Measurements from ENCODE around the gene STMN3.

DNA sequence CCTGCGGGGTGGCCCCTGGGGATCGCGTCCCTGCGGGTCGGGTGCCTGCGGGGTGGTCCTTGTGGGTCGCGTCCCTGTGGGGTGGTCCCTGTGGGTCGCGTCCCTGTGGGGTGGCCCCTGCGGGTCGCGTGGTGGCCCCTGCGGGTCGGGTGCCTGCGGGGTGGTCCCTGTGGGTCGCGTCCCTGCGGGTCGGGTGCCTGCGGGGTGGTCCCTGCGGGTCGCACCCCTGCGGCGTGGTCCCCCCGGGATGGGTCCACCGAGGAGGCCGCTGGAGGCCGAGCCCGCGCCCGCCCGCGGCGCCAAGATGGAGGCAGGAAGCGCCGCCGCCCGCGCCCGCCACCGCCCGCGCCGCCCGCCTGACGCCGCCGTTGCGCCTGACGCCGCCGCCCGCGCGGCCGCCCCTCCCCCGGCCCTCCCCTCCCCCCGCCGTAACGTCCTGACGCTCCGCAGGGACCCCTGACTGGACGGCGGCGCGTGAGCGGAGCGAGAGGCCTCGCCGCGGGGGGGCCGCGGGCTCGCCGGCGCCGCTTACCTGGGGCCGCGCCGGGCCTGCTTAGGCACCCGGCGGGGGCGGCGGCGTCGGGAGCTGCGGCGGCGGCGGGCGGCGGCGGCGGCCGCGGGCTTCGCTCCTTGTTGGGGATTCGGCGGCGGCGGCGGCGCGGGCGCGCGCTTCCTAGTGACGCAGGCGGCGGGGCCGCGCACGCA lies 26.6 kb downstream of the STMN3 start, which contains the start of gene GMEB2:
- TF ChIP-seq, protein P1, sequence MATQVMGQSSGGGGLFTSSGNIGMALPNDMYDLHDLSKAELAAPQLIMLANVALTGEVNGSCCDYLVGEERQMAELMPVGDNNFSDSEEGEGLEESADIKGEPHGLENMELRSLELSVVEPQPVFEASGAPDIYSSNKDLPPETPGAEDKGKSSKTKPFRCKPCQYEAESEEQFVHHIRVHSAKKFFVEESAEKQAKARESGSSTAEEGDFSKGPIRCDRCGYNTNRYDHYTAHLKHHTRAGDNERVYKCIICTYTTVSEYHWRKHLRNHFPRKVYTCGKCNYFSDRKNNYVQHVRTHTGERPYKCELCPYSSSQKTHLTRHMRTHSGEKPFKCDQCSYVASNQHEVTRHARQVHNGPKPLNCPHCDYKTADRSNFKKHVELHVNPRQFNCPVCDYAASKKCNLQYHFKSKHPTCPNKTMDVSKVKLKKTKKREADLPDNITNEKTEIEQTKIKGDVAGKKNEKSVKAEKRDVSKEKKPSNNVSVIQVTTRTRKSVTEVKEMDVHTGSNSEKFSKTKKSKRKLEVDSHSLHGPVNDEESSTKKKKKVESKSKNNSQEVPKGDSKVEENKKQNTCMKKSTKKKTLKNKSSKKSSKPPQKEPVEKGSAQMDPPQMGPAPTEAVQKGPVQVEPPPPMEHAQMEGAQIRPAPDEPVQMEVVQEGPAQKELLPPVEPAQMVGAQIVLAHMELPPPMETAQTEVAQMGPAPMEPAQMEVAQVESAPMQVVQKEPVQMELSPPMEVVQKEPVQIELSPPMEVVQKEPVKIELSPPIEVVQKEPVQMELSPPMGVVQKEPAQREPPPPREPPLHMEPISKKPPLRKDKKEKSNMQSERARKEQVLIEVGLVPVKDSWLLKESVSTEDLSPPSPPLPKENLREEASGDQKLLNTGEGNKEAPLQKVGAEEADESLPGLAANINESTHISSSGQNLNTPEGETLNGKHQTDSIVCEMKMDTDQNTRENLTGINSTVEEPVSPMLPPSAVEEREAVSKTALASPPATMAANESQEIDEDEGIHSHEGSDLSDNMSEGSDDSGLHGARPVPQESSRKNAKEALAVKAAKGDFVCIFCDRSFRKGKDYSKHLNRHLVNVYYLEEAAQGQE (IDR thresholded peaks at IDR 0.05; ENCODE audit: insufficient read depth in 1 of 2, low read depth in 2 of 2, low read length in 2 of 2), result no peak
- TF ChIP-seq TAF1 (IDR thresholded peaks at IDR 0.05; ENCODE audit: borderline replicate concordance, insufficient read depth, low read length), result no peak
- TF ChIP-seq POLR2AphosphoS5 (IDR thresholded peaks at IDR 0.05; ENCODE audit: low read depth, low read length), result no peak

All from PFSK-1 (cell line).